Measurements from ENCODE around the gene ECM1. TPM values are rescaled to one million over a fixed set of nuclear protein-coding genes. Genes with fewer than 3 reads are reported as not detected.

Gene ECM1
- 4.8 and 11.1 TPM in 2 replicates for total RNA-seq (2014; rRNA removed; shearing (Covaris generic); ENCODE audit: low replicate concordance)

- DNase-seq (ENCODE audit: low read depth): peak; percentile 74
- in situ Hi-C loops (cut with HindIII; ENCODE audit: low pct_unique_long_range_greater_than_20kb, low sequenced_read_pairs): no loop called here
These were observed at the start of gene ECM1 for GRCh38 chr1:150507912-150508864. ECM1 (plus strand) TSS chr1:150508109; CDS start chr1:150508210, 101 bp downstream.

- in situ Hi-C loops (cut with HindIII; ENCODE audit: low pct_unique_long_range_greater_than_20kb, low sequenced_read_pairs): no loop called here
- DNase-seq (ENCODE audit: low read depth): peak; percentile 45
These were observed 43.5 kb upstream of the ECM1 start for GRCh38 chr1:150464422-150464826.

- in situ Hi-C loops (cut with HindIII; ENCODE audit: low pct_unique_long_range_greater_than_20kb, low sequenced_read_pairs): no loop called here
- DNase-seq (ENCODE audit: low read depth): no peak
These were observed 40.9 kb upstream of the ECM1 start for GRCh38 chr1:150466964-150467363.

GRCh38 chr1:150469291-150469690 lies 38.6 kb upstream of the ECM1 start:
- DNase-seq (ENCODE audit: low read depth): no peak
- in situ Hi-C loops (cut with HindIII; ENCODE audit: low pct_unique_long_range_greater_than_20kb, low sequenced_read_pairs): no loop called here

GRCh38 chr1:150472601-150473200 lies 35.2 kb upstream of the ECM1 start:
- in situ Hi-C loops (cut with HindIII; ENCODE audit: low pct_unique_long_range_greater_than_20kb, low sequenced_read_pairs): no loop called here

GRCh38 chr1:150473659-150474058 lies 34.2 kb upstream of the ECM1 start:
- in situ Hi-C loops (cut with HindIII; ENCODE audit: low pct_unique_long_range_greater_than_20kb, low sequenced_read_pairs): no loop called here

More at GRCh38 chr1:150472601-150473200, 35.2 kb upstream of the ECM1 start:
- no peak for DNase-seq (ENCODE audit: low read depth)

GRCh38 chr1:150474869-150475268 lies 33.0 kb upstream of the ECM1 start:
- in situ Hi-C loops (cut with HindIII; ENCODE audit: low pct_unique_long_range_greater_than_20kb, low sequenced_read_pairs): no loop called here
- no peak for DNase-seq (ENCODE audit: low read depth)

More at GRCh38 chr1:150473659-150474058, 34.2 kb upstream of the ECM1 start:
- DNase-seq (ENCODE audit: low read depth): no peak

GRCh38 chr1:150476754-150477153 lies 31.2 kb upstream of the ECM1 start:
- in situ Hi-C loops (cut with HindIII; ENCODE audit: low pct_unique_long_range_greater_than_20kb, low sequenced_read_pairs): no loop called here
- no peak for DNase-seq (ENCODE audit: low read depth)

GRCh38 chr1:150477320-150477719 lies 30.6 kb upstream of the ECM1 start:
- in situ Hi-C loops (cut with HindIII; ENCODE audit: low pct_unique_long_range_greater_than_20kb, low sequenced_read_pairs): no loop called here
- no peak for DNase-seq (ENCODE audit: low read depth)

- in situ Hi-C loops (cut with HindIII; ENCODE audit: low pct_unique_long_range_greater_than_20kb, low sequenced_read_pairs): no loop called here
- no peak for DNase-seq (ENCODE audit: low read depth)
These were observed 30.2 kb upstream of the ECM1 start for GRCh38 chr1:150477733-150478132.

- in situ Hi-C loops (cut with HindIII; ENCODE audit: low pct_unique_long_range_greater_than_20kb, low sequenced_read_pairs): no loop called here
- DNase-seq (ENCODE audit: low read depth): no peak
These were observed 28.5 kb upstream of the ECM1 start for GRCh38 chr1:150479370-150479769.

GRCh38 chr1:150479927-150480352 lies 28.0 kb upstream of the ECM1 start:
- in situ Hi-C loops (cut with HindIII; ENCODE audit: low pct_unique_long_range_greater_than_20kb, low sequenced_read_pairs): no loop called here
- no peak for DNase-seq (ENCODE audit: low read depth)

GRCh38 chr1:150484431-150484830 lies 23.5 kb upstream of the ECM1 start:
- in situ Hi-C loops (cut with HindIII; ENCODE audit: low pct_unique_long_range_greater_than_20kb, low sequenced_read_pairs): no loop called here

GRCh38 chr1:150484861-150485260 lies 23.0 kb upstream of the ECM1 start:
- in situ Hi-C loops (cut with HindIII; ENCODE audit: low pct_unique_long_range_greater_than_20kb, low sequenced_read_pairs): no loop called here
- no peak for DNase-seq (ENCODE audit: low read depth)

More at GRCh38 chr1:150484431-150484830, 23.5 kb upstream of the ECM1 start:
- no peak for DNase-seq (ENCODE audit: low read depth)

- in situ Hi-C loops (cut with HindIII; ENCODE audit: low pct_unique_long_range_greater_than_20kb, low sequenced_read_pairs): no loop called here
- DNase-seq (ENCODE audit: low read depth): peak; percentile 95
These were observed 20.7 kb upstream of the ECM1 start, which contains the start of gene TARS2 for GRCh38 chr1:150486966-150487762. TARS2 (plus strand) TSS chr1:150487419; CDS start chr1:150487451, 32 bp downstream.

- in situ Hi-C loops (cut with HindIII; ENCODE audit: low pct_unique_long_range_greater_than_20kb, low sequenced_read_pairs): no loop called here
- no peak for DNase-seq (ENCODE audit: low read depth)
These were observed 20.2 kb upstream of the ECM1 start for GRCh38 chr1:150487763-150488115.

GRCh38 chr1:150493175-150493574 lies 14.7 kb upstream of the ECM1 start:
- in situ Hi-C loops (cut with HindIII; ENCODE audit: low pct_unique_long_range_greater_than_20kb, low sequenced_read_pairs): no loop called here

GRCh38 chr1:150498342-150498741 lies 9.6 kb upstream of the ECM1 start:
- in situ Hi-C loops (cut with HindIII; ENCODE audit: low pct_unique_long_range_greater_than_20kb, low sequenced_read_pairs): no loop called here

More at GRCh38 chr1:150493175-150493574, 14.7 kb upstream of the ECM1 start:
- peak; percentile 34 for DNase-seq (ENCODE audit: low read depth)

More at GRCh38 chr1:150498342-150498741, 9.6 kb upstream of the ECM1 start:
- DNase-seq (ENCODE audit: low read depth): no peak

All from Caki2 (cell line).